AG04449 (cell line): ENCODE data around the gene STUB1.
A peak's percentile ranks its signal among the peaks of the same experiment; 100 is the strongest.
"Not testable (repeated sequence)": the region's sequence is repeated elsewhere in the genome, so short reads cannot be mapped to it uniquely, and the experiment has no call there.

Source experiments
- CTCF ChIA-PET: fragments of 350-600 bp; formaldehyde crosslinking; extraction: SDS; loops from one replicate; lab custom pipeline; 2021; ENCODE audit warnings: antibody characterized with exemption; lab: Yijun Ruan, JAX
- POLR2A ChIA-PET: fragments of 400-600, 350-600 bp; formaldehyde crosslinking; extraction: SDS; loops from one replicate; lab custom pipeline; 2020; ENCODE audit warnings: antibody characterized with exemption, inconsistent platforms; lab: Yijun Ruan, JAX
- DNase-seq: peaks from one replicate; pipeline ENCODE4 v3.0.0-alpha.2; 2010; ENCODE audit warnings: low read depth, low spot score
- H3K4me3 ChIP-seq: 2 replicates; pipeline ENCODE4 v1.5.1; 2011; ENCODE audit warnings: low read depth, mild to moderate bottlenecking, control low read depth, low read length
- CTCF ChIP-seq: IDR thresholded peaks from one replicate; pipeline ENCODE4 v1.5.1; 2011; ENCODE audit warnings: mild to moderate bottlenecking, moderate library complexity, low read length, control low read depth, inconsistent platforms; ENCODE audit not compliant: insufficient read depth; ENCODE audit errors: missing control alignments

The STUB1 gene

GRCh38 chr16:709566-710499, 29.6 kb downstream of the STUB1 start:
- TF ChIP-seq CTCF: no peak
- ChIA-PET POLR2A (no interaction called here), CTCF (interaction anchor here (0.6 to 10.1 kb wide), 16 partner anchors 8 to 485 kb away, joined by 3 to 210 read pairs (median 4); partner anchors contain the start of genes CHTF18, CIAO3, RHOT2 and RPUSD1)
- DNase-seq: peak; percentile 17
- H3K4me3 ChIP-seq: no peak overlapping the region

DNA sequence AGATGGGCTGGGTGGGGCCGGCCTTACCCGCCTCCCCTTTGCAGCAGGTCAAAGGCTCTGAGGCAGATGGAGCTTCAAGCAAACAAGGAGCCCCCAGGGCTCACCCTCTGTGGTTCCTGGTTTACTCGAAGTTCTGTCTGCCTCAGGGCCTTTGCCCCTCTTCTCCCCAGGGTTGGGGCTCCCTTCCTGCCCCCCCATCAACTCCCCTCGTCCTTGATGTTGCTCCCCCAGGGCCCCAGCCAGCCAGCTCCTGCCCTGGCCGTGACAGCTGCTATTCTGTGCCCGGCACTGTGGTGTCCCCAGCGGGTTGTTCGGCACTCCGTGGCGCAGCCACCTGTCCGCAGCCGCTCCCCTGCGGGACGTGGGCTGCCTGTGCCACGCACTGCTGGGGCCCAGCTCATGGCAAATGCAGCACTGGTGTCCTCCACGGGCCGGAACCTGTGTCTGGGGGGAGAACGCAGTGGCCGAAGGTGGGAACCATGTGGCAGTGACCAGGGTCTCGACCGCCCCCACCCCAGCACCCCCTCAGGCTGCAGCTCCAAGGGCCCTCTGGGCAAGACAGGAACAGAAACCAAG, 30.4 kb downstream of the STUB1 start:
- DNase-seq: no peak
- ChIA-PET POLR2A (no interaction called here), CTCF (interaction anchor here (0.6 to 10.1 kb wide), 17 partner anchors 9 to 484 kb away, joined by 3 to 210 read pairs (median 4); partner anchors contain the start of genes CHTF18, CIAO3, RHOT2 and RPUSD1)
- no peak overlapping the region for H3K4me3 ChIP-seq
- no peak for TF ChIP-seq CTCF

GRCh38 chr16:711084-711483, 30.9 kb downstream of the STUB1 start:
- DNase-seq: no peak
- no peak for TF ChIP-seq CTCF
- POLR2A ChIA-PET: no interaction called here
- CTCF ChIA-PET: interaction anchor here (0.7 to 10.1 kb wide), 12 partner anchors 9 to 483 kb away, joined by 3 to 210 read pairs (median 6); partner anchors contain the start of genes CHTF18, CIAO3, RPUSD1 and WDR24
- H3K4me3 ChIP-seq: no peak overlapping the region

DNA sequence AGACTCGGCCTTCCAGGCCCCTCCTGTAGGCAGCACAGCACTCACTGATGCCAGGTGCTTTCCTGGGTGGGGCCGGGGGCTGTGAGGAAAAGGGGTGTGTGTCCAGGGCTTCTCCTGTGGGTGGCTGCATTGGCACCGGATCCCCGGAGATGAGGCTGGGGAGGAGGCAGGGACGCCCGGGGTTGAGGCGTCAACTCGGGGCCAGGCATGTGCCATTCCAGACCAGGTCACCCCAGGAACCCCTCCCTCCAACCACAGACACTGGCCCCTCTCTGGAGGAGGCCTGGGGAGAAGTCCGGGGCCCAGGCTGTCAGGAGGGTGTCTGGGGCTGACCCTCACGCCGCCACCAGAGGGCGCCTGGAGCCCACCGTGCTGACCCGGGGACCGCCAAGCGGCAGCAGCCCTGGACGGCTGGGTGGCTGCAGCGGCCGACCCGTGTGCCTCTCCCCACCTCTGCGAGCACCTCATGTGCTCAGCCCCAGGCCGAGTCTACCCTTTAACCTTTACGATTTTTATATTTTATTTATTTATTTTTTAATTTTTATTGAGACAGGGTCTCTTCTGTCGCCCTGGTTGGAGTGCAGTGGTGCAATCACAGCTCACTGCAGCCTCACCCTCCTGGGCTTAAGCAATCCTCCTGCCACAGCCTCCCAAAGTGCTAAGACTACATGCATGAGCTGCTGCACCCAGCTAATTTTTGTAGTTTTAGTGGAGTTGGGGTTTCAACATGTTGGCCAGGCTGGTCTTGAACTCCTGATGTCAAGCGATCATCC, 31.5 kb downstream of the STUB1 start:
- no peak overlapping the region for H3K4me3 ChIP-seq
- ChIA-PET POLR2A (interaction anchor here (1.1 kb wide), 2 partner anchors 10 to 71 kb away, joined by 4 read pairs; no protein-coding TSS in a partner anchor), CTCF (interaction anchor here (0.6 to 10.1 kb wide), 32 partner anchors 8 to 399 kb away, joined by 3 to 210 read pairs (median 6); partner anchors contain the start of genes ANTKMT, CCDC78, CHTF18 and CIAO3)
- DNase-seq: no peak
- peak; percentile 96 for TF ChIP-seq CTCF

DNA sequence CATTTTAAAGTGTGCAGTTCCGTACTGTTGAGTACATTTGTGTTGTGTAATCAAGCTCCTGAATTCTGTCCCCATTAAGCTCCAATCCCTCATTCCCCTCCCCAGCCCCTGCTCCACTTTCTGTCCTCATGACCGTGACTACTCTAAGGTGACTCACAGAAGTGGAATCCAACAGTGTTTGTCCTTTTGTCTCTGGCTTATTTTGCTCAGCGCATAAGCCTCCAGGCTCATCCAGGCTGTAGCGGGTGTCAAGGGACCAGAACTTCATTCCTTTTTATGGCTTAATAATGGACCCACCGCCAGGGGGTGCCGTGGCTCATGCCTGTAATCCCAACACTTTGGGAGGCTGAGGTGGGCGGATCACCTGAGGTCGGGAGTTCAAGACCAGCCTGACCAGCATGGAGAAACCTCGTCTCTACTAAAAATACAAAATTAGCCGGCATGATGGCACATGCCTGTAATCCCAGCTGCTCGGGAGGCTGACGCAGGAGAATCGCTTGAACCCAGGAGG, 32.6 kb downstream of the STUB1 start:
- CTCF ChIA-PET: interaction anchor here (0.6 to 10.1 kb wide), 31 partner anchors 7 to 401 kb away, joined by 3 to 210 read pairs (median 6); partner anchors contain the start of genes ANTKMT, CCDC78, CHTF18 and CIAO3
- POLR2A ChIA-PET: interaction anchor here (1.1 kb wide), 2 partner anchors 9 to 70 kb away, joined by 4 read pairs; no protein-coding TSS in a partner anchor

More for the DNA sequence above, 32.6 kb downstream of the STUB1 start:
- H3K4me3 ChIP-seq: not testable (repeated sequence)
- TF ChIP-seq CTCF: peak; percentile 30
- DNase-seq: peak; percentile 79
